ENCODE measurements around the gene MEIOC.
"Not testable (repeated sequence)": the region's sequence is repeated elsewhere in the genome, so short reads cannot be mapped to it uniquely, and the experiment has no call there.

DNA sequence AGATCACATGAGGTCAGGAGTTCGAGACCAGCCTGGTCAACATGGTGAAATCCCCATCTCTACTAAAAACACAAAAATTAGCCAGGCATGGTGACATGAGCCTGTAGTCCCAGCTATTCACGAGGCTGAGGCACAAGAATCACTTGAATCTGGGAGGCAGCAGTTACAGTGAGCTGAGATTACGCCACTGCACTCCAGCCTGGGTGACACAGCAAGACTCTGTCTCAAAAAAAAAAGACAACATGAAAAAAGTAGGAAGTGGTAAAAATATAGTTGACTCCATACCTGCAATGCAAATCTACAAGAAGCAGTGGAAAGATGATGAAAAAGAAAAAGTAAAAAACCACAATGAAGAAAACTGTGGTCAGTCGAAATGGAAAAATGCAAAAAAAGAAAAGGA, 27.0 kb downstream of the MEIOC start:
- TF ChIP-seq, protein P1, sequence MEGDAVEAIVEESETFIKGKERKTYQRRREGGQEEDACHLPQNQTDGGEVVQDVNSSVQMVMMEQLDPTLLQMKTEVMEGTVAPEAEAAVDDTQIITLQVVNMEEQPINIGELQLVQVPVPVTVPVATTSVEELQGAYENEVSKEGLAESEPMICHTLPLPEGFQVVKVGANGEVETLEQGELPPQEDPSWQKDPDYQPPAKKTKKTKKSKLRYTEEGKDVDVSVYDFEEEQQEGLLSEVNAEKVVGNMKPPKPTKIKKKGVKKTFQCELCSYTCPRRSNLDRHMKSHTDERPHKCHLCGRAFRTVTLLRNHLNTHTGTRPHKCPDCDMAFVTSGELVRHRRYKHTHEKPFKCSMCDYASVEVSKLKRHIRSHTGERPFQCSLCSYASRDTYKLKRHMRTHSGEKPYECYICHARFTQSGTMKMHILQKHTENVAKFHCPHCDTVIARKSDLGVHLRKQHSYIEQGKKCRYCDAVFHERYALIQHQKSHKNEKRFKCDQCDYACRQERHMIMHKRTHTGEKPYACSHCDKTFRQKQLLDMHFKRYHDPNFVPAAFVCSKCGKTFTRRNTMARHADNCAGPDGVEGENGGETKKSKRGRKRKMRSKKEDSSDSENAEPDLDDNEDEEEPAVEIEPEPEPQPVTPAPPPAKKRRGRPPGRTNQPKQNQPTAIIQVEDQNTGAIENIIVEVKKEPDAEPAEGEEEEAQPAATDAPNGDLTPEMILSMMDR (IDR thresholded peaks at IDR 0.05) = not testable (repeated sequence)
- not testable (repeated sequence) for TF ChIP-seq ZFX (IDR thresholded peaks at IDR 0.05; ENCODE audit: borderline replicate concordance)
